Activated CD4-positive, alpha-beta T cell treated with anti-CD3 and anti-CD28 coated beads, Interleukin-2, amount 10 ng/mL, durations not matched to agents 7 days and 5 days (primary cell): ENCODE measurements around the gene HTRA2. TPM values are rescaled to one million over a fixed set of nuclear protein-coding genes. Genes with fewer than 3 reads are reported as not detected.

Experiments
- CTCF ChIA-PET: fragments of 350-600 bp; sonication (Branson Sonifier 250); formaldehyde crosslinking; loops from one replicate; lab custom pipeline; 2021; ENCODE audit warnings: antibody characterized with exemption; lab: Charles Lee
- POLR2A ChIA-PET: fragments of 350-600 bp; sonication (Branson Sonifier 250); formaldehyde crosslinking; loops from one replicate; lab custom pipeline; 2021; ENCODE audit warnings: antibody characterized with exemption; lab: Charles Lee
- DNase-seq: peaks from one replicate; pipeline ENCODE4 v3.0.0-alpha.2; 2020
- H3K27ac Mint-ChIP-seq: one replicate; pipeline ENCODE4 v1.8.0; 2021; ENCODE audit warnings: mild to moderate bottlenecking, moderate library complexity, mixed read lengths
- H3K27me3 Mint-ChIP-seq: one replicate; pipeline ENCODE4 v1.8.0; 2021; ENCODE audit warnings: mixed read lengths
- H3K36me3 Mint-ChIP-seq: one replicate; pipeline ENCODE4 v1.8.0; 2021; ENCODE audit warnings: low read depth, mixed read lengths
- H3K4me1 Mint-ChIP-seq: one replicate; pipeline ENCODE4 v1.8.0; 2021; ENCODE audit warnings: mixed read lengths
- H3K4me3 Mint-ChIP-seq: one replicate; pipeline ENCODE4 v1.8.0; 2021; ENCODE audit warnings: mild to moderate bottlenecking, moderate library complexity, mixed read lengths
- H3K9me3 Mint-ChIP-seq: one replicate; pipeline ENCODE4 v1.8.0; 2021; ENCODE audit warnings: mixed read lengths
- total RNA-seq, 2 experiments: library from RNA; stranded (reverse); gene quantifications; one replicate each; pipeline ENCODE4 v1.2.3, GENCODE V29; 2021

Gene HTRA2
- total RNA-seq, 2 experiments from 2014 or later, result 41.6 to 45.8 TPM

- ChIA-PET POLR2A (no interaction called here), CTCF (interaction anchor here (1.0 to 2.2 kb wide), 3 partner anchors 10 to 57 kb away, joined by 3 to 6 read pairs (median 5); no protein-coding TSS in a partner anchor)
- H3K4me1 Mint-ChIP-seq, result peaks cover 56% of the 10 kb centered on the region
- no peak for DNase-seq
- H3K9me3 Mint-ChIP-seq, result peaks cover 5% of the 10 kb centered on the region
- peak overlapping the region; percentile 98 for H3K4me3 Mint-ChIP-seq
- H3K27me3 Mint-ChIP-seq, result no peaks in the 10 kb centered on the region
- peaks cover 47% of the 10 kb centered on the region for H3K36me3 Mint-ChIP-seq
- peak overlapping the region; percentile 97 for H3K27ac Mint-ChIP-seq
These were observed 2.0 kb upstream of the HTRA2 start for GRCh38 chr2:74527741-74528140.

- Mint-ChIP-seq H3K9me3 (peaks cover 5% of the 10 kb centered on the region), H3K36me3 (peaks cover 47% of the 10 kb centered on the region), H3K4me3 (peak overlapping the region; percentile 98), H3K27me3 (no peaks in the 10 kb centered on the region), H3K27ac (peak overlapping the region; percentile 97), H3K4me1 (peaks cover 57% of the 10 kb centered on the region)
- POLR2A ChIA-PET, result interaction anchor here (0.8 kb wide), 1 partner anchor 138 kb away, joined by 5 read pairs; no protein-coding TSS in a partner anchor
- DNase-seq, result no peak
- CTCF ChIA-PET, result interaction anchor here (0.5 to 2.7 kb wide), 15 partner anchors 8 to 279 kb away, joined by 3 to 8 read pairs (median 3); partner anchors contain the start of genes CCDC142 and TTC31
These were observed 955 bp upstream of the HTRA2 start for GRCh38 chr2:74528600-74529356.

GRCh38 chr2:74530239-74531187, 780 bp downstream of the HTRA2 start:
- DNase-seq, result peak; percentile 49
- Mint-ChIP-seq H3K36me3 (peaks cover 47% of the 10 kb centered on the region), H3K27me3 (no peaks in the 10 kb centered on the region), H3K4me1 (peaks cover 57% of the 10 kb centered on the region), H3K9me3 (peaks cover 5% of the 10 kb centered on the region), H3K27ac (peak overlapping the region; percentile 97), H3K4me3 (peak overlapping the region; percentile 98)
- ChIA-PET POLR2A (no interaction called here), CTCF (interaction anchor here (0.8 to 3.6 kb wide), 23 partner anchors 8 to 281 kb away, joined by 3 to 22 read pairs (median 3); partner anchors contain the start of genes CCDC142, MOGS, TTC31 and WBP1)

- Mint-ChIP-seq H3K36me3 (peaks cover 38% of the 10 kb centered on the region), H3K4me1 (peaks cover 47% of the 10 kb centered on the region), H3K9me3 (peaks cover 3% of the 10 kb centered on the region), H3K27me3 (no peaks in the 10 kb centered on the region), H3K4me3 (peak overlapping the region; percentile 98), H3K27ac (peak overlapping the region; percentile 65)
- ChIA-PET CTCF (interaction anchor here (0.9 to 3.6 kb wide), 23 partner anchors 10 to 197 kb away, joined by 3 to 22 read pairs (median 4); partner anchors contain the start of genes CCDC142, MOGS, MRPL53 and TTC31), POLR2A (no interaction called here)
- no peak for DNase-seq
These were observed 1.9 kb downstream of the HTRA2 start for GRCh38 chr2:74531666-74532065.

- Mint-ChIP-seq H3K27me3 (peaks cover under 1% of the 10 kb centered on the region), H3K27ac (peak overlapping the region; percentile 65), H3K9me3 (no peaks in the 10 kb centered on the region), H3K4me3 (peak overlapping the region; percentile 98), H3K4me1 (peaks cover 42% of the 10 kb centered on the region), H3K36me3 (peaks cover 32% of the 10 kb centered on the region)
- peak; percentile 60 for DNase-seq
- POLR2A ChIA-PET, result no interaction called here
- CTCF ChIA-PET, result interaction anchor here (0.9 to 3.6 kb wide), 23 partner anchors 10 to 197 kb away, joined by 3 to 22 read pairs (median 4); partner anchors contain the start of genes CCDC142, MOGS, MRPL53 and TTC31
These were observed 2.5 kb downstream of the HTRA2 start for GRCh38 chr2:74532222-74532621.

- CTCF ChIA-PET, result interaction anchor here (0.6 to 1.9 kb wide), 6 partner anchors 16 to 89 kb away, joined by 3 to 7 read pairs (median 4); partner anchors contain the start of gene MRPL53
- H3K27me3 Mint-ChIP-seq, result peaks cover 12% of the 10 kb centered on the region
- DNase-seq, result no peak
- no peaks in the 10 kb centered on the region for H3K9me3 Mint-ChIP-seq
- POLR2A ChIA-PET, result interaction anchor here (0.6 kb wide), 1 partner anchor 75 kb away, joined by 5 read pairs; the partner anchor contains the start of gene WBP1
- H3K4me1 Mint-ChIP-seq, result peaks cover 29% of the 10 kb centered on the region
- no peak overlapping the region for H3K4me3 Mint-ChIP-seq
- H3K27ac Mint-ChIP-seq, result no peak overlapping the region
- H3K36me3 Mint-ChIP-seq, result peaks cover 20% of the 10 kb centered on the region
These were observed 3.7 kb downstream of the HTRA2 start for GRCh38 chr2:74533464-74533863.

GRCh38 chr2:74534411-74534810, 4.7 kb downstream of the HTRA2 start:
- peaks cover 21% of the 10 kb centered on the region for H3K27me3 Mint-ChIP-seq
- H3K9me3 Mint-ChIP-seq, result no peaks in the 10 kb centered on the region
- peaks cover 12% of the 10 kb centered on the region for H3K36me3 Mint-ChIP-seq
- ChIA-PET CTCF (interaction anchor here (1.6 to 1.9 kb wide), 3 partner anchors 18 to 51 kb away, joined by 4 to 6 read pairs (median 4); partner anchors contain the start of genes CCDC142 and TTC31), POLR2A (no interaction called here)
- DNase-seq, result no peak
- no peak overlapping the region for H3K27ac Mint-ChIP-seq
- peaks cover 32% of the 10 kb centered on the region for H3K4me1 Mint-ChIP-seq
- H3K4me3 Mint-ChIP-seq, result no peak overlapping the region

- no peak for DNase-seq
- no peak overlapping the region for H3K4me3 Mint-ChIP-seq
- CTCF ChIA-PET, result interaction anchor here (0.7 to 1.9 kb wide), 4 partner anchors 10 to 53 kb away, joined by 3 to 6 read pairs (median 4); partner anchors contain the start of genes CCDC142 and TTC31
- H3K27me3 Mint-ChIP-seq, result peaks cover 21% of the 10 kb centered on the region
- peaks cover 12% of the 10 kb centered on the region for H3K36me3 Mint-ChIP-seq
- H3K9me3 Mint-ChIP-seq, result no peaks in the 10 kb centered on the region
- peaks cover 33% of the 10 kb centered on the region for H3K4me1 Mint-ChIP-seq
- POLR2A ChIA-PET, result no interaction called here
- H3K27ac Mint-ChIP-seq, result no peak overlapping the region
These were observed 5.8 kb downstream of the HTRA2 start for GRCh38 chr2:74535440-74535965.

GRCh38 chr2:74536166-74536950, 6.6 kb downstream of the HTRA2 start:
- Mint-ChIP-seq H3K4me1 (peaks cover 25% of the 10 kb centered on the region), H3K36me3 (peaks cover 9% of the 10 kb centered on the region), H3K4me3 (no peak overlapping the region), H3K9me3 (no peaks in the 10 kb centered on the region), H3K27ac (no peak overlapping the region), H3K27me3 (peaks cover 24% of the 10 kb centered on the region)
- ChIA-PET POLR2A (no interaction called here), CTCF (interaction anchor here (0.7 to 1.9 kb wide), 4 partner anchors 10 to 53 kb away, joined by 3 to 6 read pairs (median 4); partner anchors contain the start of genes CCDC142 and TTC31)
- DNase-seq, result no peak

GRCh38 chr2:74537140-74537539, 7.4 kb downstream of the HTRA2 start:
- Mint-ChIP-seq H3K4me3 (no peak overlapping the region), H3K27me3 (peaks cover 26% of the 10 kb centered on the region), H3K9me3 (no peaks in the 10 kb centered on the region), H3K27ac (no peak overlapping the region), H3K4me1 (peaks cover 17% of the 10 kb centered on the region), H3K36me3 (peaks cover 4% of the 10 kb centered on the region)
- CTCF ChIA-PET, result interaction anchor here (1.3 kb wide), 1 partner anchor 15 kb away, joined by 3 read pairs; no protein-coding TSS in a partner anchor
- POLR2A ChIA-PET, result no interaction called here
- no peak for DNase-seq

GRCh38 chr2:74538881-74539339, 9.2 kb downstream of the HTRA2 start:
- peaks cover 10% of the 10 kb centered on the region for H3K4me1 Mint-ChIP-seq
- POLR2A ChIA-PET, result interaction anchor here (0.7 kb wide), 1 partner anchor 147 kb away, joined by 3 read pairs; no protein-coding TSS in a partner anchor
- peaks cover 34% of the 10 kb centered on the region for H3K27me3 Mint-ChIP-seq
- no peak overlapping the region for H3K4me3 Mint-ChIP-seq
- CTCF ChIA-PET, result interaction anchor here (0.9 to 2.1 kb wide), 7 partner anchors 9 to 418 kb away, joined by 3 to 7 read pairs (median 4); partner anchors contain the start of genes AUP1 and HTRA2
- no peaks in the 10 kb centered on the region for H3K9me3 Mint-ChIP-seq
- no peak overlapping the region for H3K27ac Mint-ChIP-seq
- no peaks in the 10 kb centered on the region for H3K36me3 Mint-ChIP-seq
- no peak for DNase-seq
